Vagina (tissue), 2 donors: Measurements from ENCODE around the gene GRM7. TPM values are rescaled to one million over a fixed set of nuclear protein-coding genes. Genes with fewer than 3 reads are reported as not detected.

Experiments used
- DNase-seq, 2 donors: peaks; one replicate each; pipeline ENCODE4 v3.0.0-alpha.2; 2017; ENCODE audit errors: extremely low spot score in 2 of 2
- H3K27ac ChIP-seq: fragments of 200-600 bp; sonication (generic); one replicate; pipeline ENCODE4 v1.5.1; 2019
- H3K27me3 ChIP-seq: fragments of 200-600 bp; sonication (generic); one replicate; pipeline ENCODE4 v1.5.1; 2019
- H3K36me3 ChIP-seq, 2 donors: fragments of 200-600 bp; sonication (generic); one replicate each; pipeline ENCODE4 v1.5.1; 2017 to 2019
- H3K4me1 ChIP-seq: fragments of 200-600 bp; sonication (generic); one replicate; pipeline ENCODE4 v1.5.1; 2019
- H3K4me3 ChIP-seq, 2 donors: fragments of 200-600 bp; sonication (generic); 1 replicate in 1 of 2; 2 replicates in 1 of 2; pipeline ENCODE4 v1.5.1; 2016 to 2019
- H3K9me3 ChIP-seq: fragments of 200-600 bp; sonication (generic); one replicate; pipeline ENCODE4 v1.5.1; 2019
- POLR2A ChIP-seq, 2 donors: fragments of 450-650 bp; IDR thresholded peaks; one replicate each; pipeline ENCODE4 v1.6.1; 2017; ENCODE audit warnings: antibody characterized with exemption in 2 of 2, mild to moderate bottlenecking in 2 of 2, moderate library complexity in 2 of 2
- POLR2AphosphoS5 ChIP-seq, 2 donors: sonication (generic); formaldehyde crosslinking; IDR thresholded peaks; one replicate each; pipeline ENCODE4 v1.9.0; 2017; ENCODE audit warnings: antibody characterized with exemption in 2 of 2, mild to moderate bottlenecking in 2 of 2, low read depth in 1 of 2; ENCODE audit not compliant: insufficient read depth in 1 of 2
- intact Hi-C: fragments of 100-400 bp; cut with DNase I; formaldehyde crosslinking; loops from one replicate; pipeline ENCODE4 v1.15.1; 2023
- total RNA-seq: library from RNA; depleted of rRNA; stranded (reverse); fragments of >200 nt; gene quantifications from one replicate; pipeline ENCODE4 v1.2.3, GENCODE V29; 2016
- TF ChIP-seq, protein P1 (sequence below), 3 experiments: fragments of 450-650 bp in 2 of 3; fragments of 200-600 bp in 1 of 3; sonication (generic) in 1 of 3; IDR thresholded peaks; one replicate each; pipeline ENCODE4 v1.5.1; 2017 to 2019; ENCODE audit warnings: antibody characterized with exemption in 3 of 3, mild to moderate bottlenecking in 2 of 3, moderate library complexity in 2 of 3

GRM7 gene
- total RNA-seq, 1 donor from 2014 or later: 2.0 TPM

GRCh38 chr3:7275396-7275795 lies 414.5 kb downstream of the GRM7 start:
- no peak overlapping the region for H3K4me3 ChIP-seq
- no peak for DNase-seq
- H3K27me3 ChIP-seq: no peaks in the 10 kb centered on the region
- H3K4me1 ChIP-seq: no peaks in the 10 kb centered on the region
- TF ChIP-seq POLR2AphosphoS5 (IDR thresholded peaks at IDR 0.05; ENCODE audit: insufficient read depth in 1 of 2, low read depth in 1 of 2) (no peak), POLR2A (IDR thresholded peaks at IDR 0.05) (no peak)
- TF ChIP-seq, protein P1, sequence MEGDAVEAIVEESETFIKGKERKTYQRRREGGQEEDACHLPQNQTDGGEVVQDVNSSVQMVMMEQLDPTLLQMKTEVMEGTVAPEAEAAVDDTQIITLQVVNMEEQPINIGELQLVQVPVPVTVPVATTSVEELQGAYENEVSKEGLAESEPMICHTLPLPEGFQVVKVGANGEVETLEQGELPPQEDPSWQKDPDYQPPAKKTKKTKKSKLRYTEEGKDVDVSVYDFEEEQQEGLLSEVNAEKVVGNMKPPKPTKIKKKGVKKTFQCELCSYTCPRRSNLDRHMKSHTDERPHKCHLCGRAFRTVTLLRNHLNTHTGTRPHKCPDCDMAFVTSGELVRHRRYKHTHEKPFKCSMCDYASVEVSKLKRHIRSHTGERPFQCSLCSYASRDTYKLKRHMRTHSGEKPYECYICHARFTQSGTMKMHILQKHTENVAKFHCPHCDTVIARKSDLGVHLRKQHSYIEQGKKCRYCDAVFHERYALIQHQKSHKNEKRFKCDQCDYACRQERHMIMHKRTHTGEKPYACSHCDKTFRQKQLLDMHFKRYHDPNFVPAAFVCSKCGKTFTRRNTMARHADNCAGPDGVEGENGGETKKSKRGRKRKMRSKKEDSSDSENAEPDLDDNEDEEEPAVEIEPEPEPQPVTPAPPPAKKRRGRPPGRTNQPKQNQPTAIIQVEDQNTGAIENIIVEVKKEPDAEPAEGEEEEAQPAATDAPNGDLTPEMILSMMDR (IDR thresholded peaks at IDR 0.05): no peak
- no peaks in the 10 kb centered on the region for H3K9me3 ChIP-seq
- H3K27ac ChIP-seq: no peak overlapping the region
- intact Hi-C loops: no loop called here
- no peaks in the 10 kb centered on the region for H3K36me3 ChIP-seq

DNA sequence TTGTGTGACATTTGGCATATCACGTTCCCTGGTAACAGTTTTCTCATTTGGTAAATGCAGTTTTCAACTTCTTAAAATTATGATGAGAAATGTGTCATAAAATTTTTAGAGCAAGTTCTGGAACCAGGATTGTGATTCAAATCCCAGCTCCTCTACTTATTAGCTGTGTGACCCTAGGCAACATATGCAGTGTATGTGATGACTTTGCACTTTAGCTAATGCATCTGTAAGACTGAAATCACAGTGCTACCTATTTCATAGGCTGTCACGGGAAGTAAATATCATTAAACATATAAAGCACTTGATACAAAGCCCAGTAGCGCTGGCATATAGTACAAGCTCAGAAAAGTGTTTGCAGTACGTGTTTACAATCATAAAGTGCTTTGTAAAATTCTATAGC lies 419.4 kb downstream of the GRM7 start:
- Histone ChIP-seq H3K4me1 (no peaks in the 10 kb centered on the region), H3K27ac (no peak overlapping the region), H3K27me3 (no peaks in the 10 kb centered on the region), H3K9me3 (no peaks in the 10 kb centered on the region), H3K4me3 (no peak overlapping the region), H3K36me3 (no peaks in the 10 kb centered on the region)
- TF ChIP-seq, protein P1 (IDR thresholded peaks at IDR 0.05): no peak
- TF ChIP-seq POLR2AphosphoS5 (IDR thresholded peaks at IDR 0.05; ENCODE audit: insufficient read depth in 1 of 2, low read depth in 1 of 2): no peak
- TF ChIP-seq POLR2A (IDR thresholded peaks at IDR 0.05): no peak
- DNase-seq: no peak
- intact Hi-C loops: no loop called here

DNA sequence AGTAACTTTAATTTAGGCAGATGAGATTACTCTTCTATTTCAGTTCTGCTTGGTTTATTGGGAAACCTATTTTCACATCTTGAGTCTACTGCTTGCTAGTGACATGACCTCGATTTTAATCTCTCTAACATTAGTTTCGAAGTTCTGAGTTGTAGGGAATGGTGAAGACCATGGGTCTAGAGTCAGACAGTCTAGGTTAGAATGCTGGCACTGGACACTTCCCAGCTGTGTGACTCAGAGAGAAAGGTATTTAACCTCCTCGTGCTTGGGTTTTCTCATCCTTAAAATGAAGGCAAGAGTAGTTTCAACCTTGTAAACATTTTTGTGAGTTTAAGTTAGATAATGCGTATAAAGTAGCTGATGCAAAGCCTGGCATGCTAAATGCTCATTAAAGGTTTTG lies 422.1 kb downstream of the GRM7 start:
- no peak for DNase-seq
- TF ChIP-seq POLR2AphosphoS5 (IDR thresholded peaks at IDR 0.05; ENCODE audit: insufficient read depth in 1 of 2, low read depth in 1 of 2) (no peak), POLR2A (IDR thresholded peaks at IDR 0.05) (no peak)
- TF ChIP-seq, protein P1 (IDR thresholded peaks at IDR 0.05): no peak
- H3K9me3 ChIP-seq: no peaks in the 10 kb centered on the region
- H3K27ac ChIP-seq: no peak overlapping the region
- no peak overlapping the region for H3K4me3 ChIP-seq
- intact Hi-C loops: no loop called here
- H3K27me3 ChIP-seq: no peaks in the 10 kb centered on the region
- no peaks in the 10 kb centered on the region for H3K4me1 ChIP-seq
- no peaks in the 10 kb centered on the region for H3K36me3 ChIP-seq

- Histone ChIP-seq H3K27ac (no peak overlapping the region), H3K9me3 (no peaks in the 10 kb centered on the region), H3K27me3 (no peaks in the 10 kb centered on the region), H3K4me3 (no peak overlapping the region), H3K4me1 (no peaks in the 10 kb centered on the region), H3K36me3 (no peaks in the 10 kb centered on the region)
- TF ChIP-seq POLR2A (IDR thresholded peaks at IDR 0.05) (no peak), POLR2AphosphoS5 (IDR thresholded peaks at IDR 0.05; ENCODE audit: insufficient read depth in 1 of 2, low read depth in 1 of 2) (no peak)
- TF ChIP-seq, protein P1 (IDR thresholded peaks at IDR 0.05): no peak
- no peak for DNase-seq
- intact Hi-C loops: no loop called here
Observed at GRCh38 chr3:7285505-7285904, 424.6 kb downstream of the GRM7 start.

GRCh38 chr3:7288133-7288532 lies 427.2 kb downstream of the GRM7 start:
- TF ChIP-seq, protein P1 (IDR thresholded peaks at IDR 0.05): no peak
- no peak for TF ChIP-seq POLR2A (IDR thresholded peaks at IDR 0.05)
- no peak for TF ChIP-seq POLR2AphosphoS5 (IDR thresholded peaks at IDR 0.05; ENCODE audit: insufficient read depth in 1 of 2, low read depth in 1 of 2)
- intact Hi-C loops: no loop called here
- no peaks in the 10 kb centered on the region for H3K4me1 ChIP-seq

More at GRCh38 chr3:7288133-7288532, 427.2 kb downstream of the GRM7 start:
- H3K36me3 ChIP-seq: no peaks in the 10 kb centered on the region
- no peak for DNase-seq
- H3K27ac ChIP-seq: no peak overlapping the region
- no peaks in the 10 kb centered on the region for H3K9me3 ChIP-seq
- H3K27me3 ChIP-seq: no peaks in the 10 kb centered on the region
- no peak overlapping the region for H3K4me3 ChIP-seq
